Epithelial cell of esophagus (primary cell): Measurements from ENCODE around the gene ATP1B3.

Experiments used
- DNase-seq: peaks from one replicate; pipeline ENCODE4 v3.0.0; 2010; ENCODE audit warnings: low read depth
- H3K4me3 ChIP-seq: 2 replicates; pipeline ENCODE4 v1.5.1; 2011; ENCODE audit warnings: mild to moderate bottlenecking, low read length, control low read depth
- CTCF ChIP-seq: IDR thresholded peaks from 2 replicates; pipeline ENCODE4 v1.5.1; 2011; ENCODE audit warnings: low read depth, mild to moderate bottlenecking, low read length, control low read depth, inconsistent platforms; ENCODE audit not compliant: insufficient read depth; ENCODE audit errors: missing control alignments

The ATP1B3 gene

DNA sequence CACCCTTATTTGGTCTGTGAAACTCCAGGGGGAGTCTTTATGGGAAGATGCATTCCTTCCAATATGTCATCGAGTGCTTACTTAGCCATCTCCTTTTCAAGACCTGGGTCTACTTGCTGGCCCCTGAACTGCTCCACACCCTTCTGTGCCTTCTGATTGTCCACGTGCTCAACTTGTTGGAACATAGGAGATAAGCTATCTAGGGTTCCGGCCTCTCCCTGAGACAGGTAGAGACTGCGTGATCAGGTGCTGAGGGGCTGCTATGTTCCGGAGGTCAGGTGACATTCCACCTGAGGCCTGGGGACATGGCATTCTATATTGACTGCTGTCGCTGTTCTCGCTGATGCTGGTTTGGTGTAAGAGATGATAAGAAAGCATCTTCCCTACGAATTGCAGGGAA, 65.6 kb downstream of the ATP1B3 start:
- TF ChIP-seq CTCF, result no peak
- no peak for DNase-seq

GRCh38 chr3:141945726-141946485, 69.5 kb downstream of the ATP1B3 start:
- DNase-seq, result no peak
- no peak overlapping the region for H3K4me3 ChIP-seq
- TF ChIP-seq CTCF, result no peak

More for the DNA sequence above, 65.6 kb downstream of the ATP1B3 start:
- H3K4me3 ChIP-seq, result no peak overlapping the region

DNA sequence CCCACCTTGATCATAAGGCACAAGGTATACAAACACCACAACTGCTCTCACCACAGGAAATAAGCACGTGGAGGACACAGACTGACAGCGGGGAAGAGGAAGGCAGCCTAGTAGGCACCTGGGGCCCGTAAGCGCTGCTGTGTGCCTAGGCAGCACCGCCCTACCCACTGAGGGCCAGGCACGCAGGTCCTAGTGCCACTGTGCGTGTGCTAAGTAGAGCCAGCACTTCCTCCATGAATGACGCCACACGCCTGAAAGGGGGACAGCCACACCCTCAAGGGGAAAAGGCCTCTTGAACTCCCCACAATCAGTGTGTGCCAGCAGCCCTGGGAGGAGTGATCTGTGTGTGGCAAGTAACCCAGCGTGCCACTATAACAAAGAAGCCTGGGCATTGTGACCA, 73.0 kb downstream of the ATP1B3 start:
- no peak for TF ChIP-seq CTCF
- no peak for DNase-seq

GRCh38 chr3:141949972-141950371, 73.5 kb downstream of the ATP1B3 start:
- H3K4me3 ChIP-seq, result no peak overlapping the region
- DNase-seq, result no peak
- no peak for TF ChIP-seq CTCF

More for the DNA sequence above, 73.0 kb downstream of the ATP1B3 start:
- H3K4me3 ChIP-seq, result no peak overlapping the region

DNA sequence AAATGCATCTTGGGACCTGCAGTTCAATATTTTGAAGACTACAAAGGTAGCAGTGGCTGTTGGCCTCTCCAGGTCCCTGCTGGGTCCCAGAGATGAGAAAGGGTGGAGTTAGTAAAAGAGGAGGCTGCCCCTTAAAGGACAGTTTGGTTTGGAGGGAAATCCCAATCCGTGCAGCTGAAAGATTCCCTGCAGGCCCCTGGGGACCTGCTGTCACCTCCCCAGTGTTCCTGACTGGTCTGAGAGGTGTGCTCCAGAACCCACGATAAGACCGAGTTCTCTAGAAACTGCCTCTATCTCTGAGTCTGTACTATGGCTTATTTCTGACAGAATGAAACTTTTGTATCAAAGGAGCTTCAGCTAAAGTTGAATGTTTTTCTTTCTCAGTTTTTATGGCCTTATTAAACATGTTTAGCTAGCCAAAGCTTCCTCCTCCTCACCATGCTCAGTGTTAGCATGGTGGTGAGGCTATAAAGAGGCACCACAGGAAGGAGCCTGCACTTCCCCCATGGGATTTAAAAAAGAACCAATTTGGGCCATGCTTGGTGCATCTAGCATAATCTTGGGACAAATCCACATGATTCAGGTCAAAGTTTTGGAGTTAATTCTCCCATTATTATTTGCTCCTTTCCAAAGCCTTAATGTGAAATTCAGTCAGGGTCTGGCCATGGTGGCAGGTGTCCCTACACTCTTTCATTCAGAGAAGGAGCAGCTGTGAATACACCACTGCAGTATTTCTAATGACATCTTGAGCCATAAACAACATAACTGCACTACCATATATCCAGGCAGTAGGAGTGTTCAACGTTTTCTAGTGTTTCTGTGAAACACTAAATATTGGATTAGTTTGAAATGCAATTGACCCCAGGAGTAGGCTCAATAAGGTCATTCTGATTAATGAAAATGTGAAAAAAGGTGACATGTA, 74.4 kb downstream of the ATP1B3 start:
- no peak overlapping the region for H3K4me3 ChIP-seq
- no peak for TF ChIP-seq CTCF
- no peak for DNase-seq

DNA sequence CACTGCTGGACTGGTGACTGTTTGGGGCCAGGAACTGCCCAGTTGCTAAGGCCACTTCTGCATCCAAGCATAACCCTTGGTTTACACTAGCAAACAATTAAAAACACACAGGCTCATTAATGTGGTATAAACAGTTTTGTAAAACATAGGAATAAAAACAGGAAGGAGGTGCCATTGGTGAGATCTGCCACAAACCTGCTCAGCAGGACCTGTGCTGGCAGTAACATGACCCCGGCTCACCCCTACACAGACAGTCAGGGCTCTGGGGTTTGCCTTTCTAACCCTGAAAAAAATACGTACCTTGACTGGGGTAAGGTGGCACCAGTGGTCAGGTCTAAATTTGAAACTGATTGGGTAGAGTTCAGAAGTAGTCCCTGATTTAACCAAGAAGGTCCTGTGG, 76.2 kb downstream of the ATP1B3 start:
- no peak for DNase-seq
- no peak overlapping the region for H3K4me3 ChIP-seq
- no peak for TF ChIP-seq CTCF
